Islet precursor cell (in vitro differentiated cells): ENCODE measurements around the gene IL31.

ENCODE experiments used
- DNase-seq: peaks from one replicate; pipeline ENCODE4 v3.0.0-alpha.2; 2018

The IL31 gene

GRCh38 chr12:122152754-122153153, 21.3 kb downstream of the IL31 start:
- no peak for DNase-seq

- no peak for DNase-seq
Measured at GRCh38 chr12:122150127-122150681, 23.8 kb downstream of the IL31 start.

- no peak for DNase-seq
Measured at GRCh38 chr12:122148657-122149056, 25.4 kb downstream of the IL31 start.

GRCh38 chr12:122147514-122148290, 26.3 kb downstream of the IL31 start:
- DNase-seq, result no peak

GRCh38 chr12:122145505-122146330, 28.3 kb downstream of the IL31 start:
- no peak for DNase-seq

GRCh38 chr12:122144885-122145284, 29.1 kb downstream of the IL31 start:
- no peak for DNase-seq

- DNase-seq, result no peak
Measured at GRCh38 chr12:122142857-122143256, 31.2 kb downstream of the IL31 start.

- no peak for DNase-seq
Measured at GRCh38 chr12:122141911-122142725, 31.9 kb downstream of the IL31 start.

- no peak for DNase-seq
Measured at GRCh38 chr12:122140467-122141257, 33.4 kb downstream of the IL31 start.

GRCh38 chr12:122139941-122140340, 34.1 kb downstream of the IL31 start:
- no peak for DNase-seq

GRCh38 chr12:122139266-122139665, 34.8 kb downstream of the IL31 start:
- DNase-seq, result peak; percentile 43

- peak; percentile 52 for DNase-seq
Measured at GRCh38 chr12:122138616-122139015, 35.4 kb downstream of the IL31 start.

GRCh38 chr12:122138181-122138580, 35.8 kb downstream of the IL31 start:
- peak; percentile 44 for DNase-seq

- peak; percentile 86 for DNase-seq
Measured at GRCh38 chr12:122137681-122138080, 36.3 kb downstream of the IL31 start.

- peak; percentile 78 for DNase-seq
Measured at GRCh38 chr12:122137229-122137628, 36.8 kb downstream of the IL31 start.

- peak; percentile 51 for DNase-seq
Measured at GRCh38 chr12:122135437-122136031, 38.5 kb downstream of the IL31 start.

GRCh38 chr12:122133192-122133950, 40.6 kb downstream of the IL31 start:
- DNase-seq, result peak; percentile 64

GRCh38 chr12:122130150-122130549, 43.9 kb downstream of the IL31 start:
- peak; percentile 54 for DNase-seq

GRCh38 chr12:122129131-122129530, 44.9 kb downstream of the IL31 start:
- no peak for DNase-seq

- DNase-seq, result no peak
Measured at GRCh38 chr12:122128481-122128880, 45.5 kb downstream of the IL31 start.

GRCh38 chr12:122127839-122128238, 46.2 kb downstream of the IL31 start:
- DNase-seq, result no peak
